Uterine smooth muscle cell (primary cell): ENCODE measurements around the gene TEX13B. TPM values are rescaled to one million over a fixed set of nuclear protein-coding genes. Genes with fewer than 3 reads are reported as not detected.

Experiments used
- total RNA-seq: library from RNA; depleted of rRNA; stranded (reverse); fragments of >200 nt; gene quantifications from 2 replicates; pipeline ENCODE4 v1.2.3, GENCODE V29; 2014

TEX13B gene, protein sequence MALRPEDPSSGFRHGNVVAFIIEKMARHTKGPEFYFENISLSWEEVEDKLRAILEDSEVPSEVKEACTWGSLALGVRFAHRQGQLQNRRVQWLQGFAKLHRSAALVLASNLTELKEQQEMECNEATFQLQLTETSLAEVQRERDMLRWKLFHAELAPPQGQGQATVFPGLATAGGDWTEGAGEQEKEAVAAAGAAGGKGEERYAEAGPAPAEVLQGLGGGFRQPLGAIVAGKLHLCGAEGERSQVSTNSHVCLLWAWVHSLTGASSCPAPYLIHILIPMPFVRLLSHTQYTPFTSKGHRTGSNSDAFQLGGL
- total RNA-seq: 0.12 TPM in 1 of 2 replicates, not detected in the other

DNA sequence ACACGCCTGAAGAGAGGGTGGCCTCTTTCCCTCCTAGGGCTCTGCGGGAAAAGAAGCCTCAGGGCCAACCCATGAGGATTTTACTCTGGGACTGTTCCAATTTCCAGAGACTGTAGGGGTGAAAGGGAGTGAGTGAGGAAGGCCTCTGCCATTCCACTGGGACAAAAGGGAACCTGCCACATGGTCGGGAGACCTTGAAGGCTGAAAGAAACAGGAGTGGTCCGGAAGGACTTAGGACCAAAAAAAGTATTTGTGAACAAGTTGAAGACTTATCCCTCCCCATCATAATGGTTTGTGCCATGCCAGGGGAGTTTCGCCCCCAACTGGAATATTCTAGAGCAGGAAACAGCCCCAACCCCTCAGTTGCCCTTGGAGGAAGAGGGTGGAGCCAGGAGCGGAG, at the start of gene TEX13B:
TSS of gene TEX13B (minus strand) at position 15 of the 400 bp plus-strand sequence. CDS start 243 bp downstream, outside the sequence.

Other genes with a start within 250 kb of the TEX13B start
- gene TSC22D3, start 206.6 kb downstream of the TEX13B start, total RNA-seq: 21.7 and 41.5 TPM in 2 replicates
- gene NCBP2L, start 204.6 kb downstream of the TEX13B start, total RNA-seq: not detected in 2 replicates
- 9.5 and 15.1 TPM in 2 replicates for gene MID2, start 156.5 kb downstream of the TEX13B start, total RNA-seq
- under 0.01 TPM in 1 of 2 replicates, not detected in the other for gene VSIG1, start 62.7 kb upstream of the TEX13B start, total RNA-seq
- gene PSMD10, start 109.2 kb upstream of the TEX13B start, total RNA-seq: 117 and 144 TPM in 2 replicates
- gene ATG4A, start 109.4 kb upstream of the TEX13B start, total RNA-seq: 11.1 TPM in 2 replicates